HepG2 (cell line): ENCODE data around the gene CDC42EP1. TPM values are rescaled to one million over a fixed set of nuclear protein-coding genes. Genes with fewer than 3 reads are reported as not detected.

Experiments used
- GLI4 ChIP-seq: sonication (generic); formaldehyde crosslinking; IDR thresholded peaks from 2 replicates; pipeline ENCODE4 v1.5.1; 2020; ENCODE audit warnings: missing genetic modification reagents, mild to moderate bottlenecking, moderate library complexity, borderline replicate concordance
- PREB ChIP-seq: sonication (generic); formaldehyde crosslinking; IDR thresholded peaks from 2 replicates; pipeline ENCODE4 v1.4.0; 2020; ENCODE audit warnings: missing genetic modification reagents
- SNRNP70 ChIP-seq: fragments of 200-400 bp; formaldehyde crosslinking; IDR thresholded peaks from 2 replicates; pipeline ENCODE4 v1.6.1; 2017; ENCODE audit warnings: mild to moderate bottlenecking, low read depth, low read length, moderate library complexity
- SOX5 ChIP-seq: IDR thresholded peaks from 2 replicates; pipeline ENCODE4 v1.6.1; 2016; ENCODE audit warnings: borderline replicate concordance
- TCF7L2 ChIP-seq: IDR thresholded peaks from 2 replicates; pipeline ENCODE4 v1.6.1; 2011; ENCODE audit warnings: mild to moderate bottlenecking, low read depth, low read length, moderate library complexity
- ZNF781 ChIP-seq: sonication (generic); formaldehyde crosslinking; IDR thresholded peaks from 2 replicates; pipeline ENCODE4 v1.5.1; 2020; ENCODE audit warnings: borderline replicate concordance, mild to moderate bottlenecking, missing genetic modification reagents; ENCODE audit errors: not compliant biosample characterization
- ZNF879 ChIP-seq: sonication (generic); formaldehyde crosslinking; IDR thresholded peaks from 2 replicates; pipeline ENCODE4 v1.8.1; 2023; ENCODE audit warnings: missing genetic modification reagents
- polyA plus RNA-seq, 8 experiments: library from polyadenylated mRNA; depleted of rRNA in 3 of 8; stranded (reverse) in 7 of 8; unstranded in 1 of 8; fragments of >200 nt; fragmentation: Illumina TruSeq in 4 of 8; extraction: Trizol in 4 of 8; gene quantifications; 2 replicates each; pipeline versions ENCODE4 v1.2.1 to v1.2.3, GENCODE V29; 2011 to 2016; ENCODE audit warnings: low read depth in 4 of 8, missing spikeins in 1 of 8, mixed read lengths in 1 of 8; ENCODE audit not compliant: insufficient read depth in 1 of 8
- total RNA-seq, 5 experiments: library from RNA; depleted of rRNA; stranded (reverse); fragments of >200 nt; fragmentation: Illumina TruSeq; extraction: Trizol; gene quantifications; 2 replicates each; pipeline ENCODE4 v1.2.3, GENCODE V29; 2016; ENCODE audit warnings: low read depth in 1 of 5
- TF ChIP-seq, protein P1 (sequence below): sonication (generic); formaldehyde crosslinking; IDR thresholded peaks from one replicate; pipeline ENCODE4 v1.5.1; 2020; ENCODE audit warnings: mild to moderate bottlenecking, missing genetic modification reagents; ENCODE audit errors: not compliant biosample characterization
- TF ChIP-seq, protein P2 (sequence below): sonication (generic); formaldehyde crosslinking; IDR thresholded peaks from 2 replicates; pipeline ENCODE4 v1.4.0; 2020; ENCODE audit warnings: missing genetic modification reagents

The CDC42EP1 gene
- total and polyA plus RNA-seq, 2 of the 13 experiments (the other 11 are each of a cell fraction or from before 2014, with no cell fraction given): 17.1 to 29.5 TPM

GRCh38 chr22:37566903-37567798 is 6.9 kb downstream of the CDC42EP1 start (continued):
- TF ChIP-seq, protein P1, sequence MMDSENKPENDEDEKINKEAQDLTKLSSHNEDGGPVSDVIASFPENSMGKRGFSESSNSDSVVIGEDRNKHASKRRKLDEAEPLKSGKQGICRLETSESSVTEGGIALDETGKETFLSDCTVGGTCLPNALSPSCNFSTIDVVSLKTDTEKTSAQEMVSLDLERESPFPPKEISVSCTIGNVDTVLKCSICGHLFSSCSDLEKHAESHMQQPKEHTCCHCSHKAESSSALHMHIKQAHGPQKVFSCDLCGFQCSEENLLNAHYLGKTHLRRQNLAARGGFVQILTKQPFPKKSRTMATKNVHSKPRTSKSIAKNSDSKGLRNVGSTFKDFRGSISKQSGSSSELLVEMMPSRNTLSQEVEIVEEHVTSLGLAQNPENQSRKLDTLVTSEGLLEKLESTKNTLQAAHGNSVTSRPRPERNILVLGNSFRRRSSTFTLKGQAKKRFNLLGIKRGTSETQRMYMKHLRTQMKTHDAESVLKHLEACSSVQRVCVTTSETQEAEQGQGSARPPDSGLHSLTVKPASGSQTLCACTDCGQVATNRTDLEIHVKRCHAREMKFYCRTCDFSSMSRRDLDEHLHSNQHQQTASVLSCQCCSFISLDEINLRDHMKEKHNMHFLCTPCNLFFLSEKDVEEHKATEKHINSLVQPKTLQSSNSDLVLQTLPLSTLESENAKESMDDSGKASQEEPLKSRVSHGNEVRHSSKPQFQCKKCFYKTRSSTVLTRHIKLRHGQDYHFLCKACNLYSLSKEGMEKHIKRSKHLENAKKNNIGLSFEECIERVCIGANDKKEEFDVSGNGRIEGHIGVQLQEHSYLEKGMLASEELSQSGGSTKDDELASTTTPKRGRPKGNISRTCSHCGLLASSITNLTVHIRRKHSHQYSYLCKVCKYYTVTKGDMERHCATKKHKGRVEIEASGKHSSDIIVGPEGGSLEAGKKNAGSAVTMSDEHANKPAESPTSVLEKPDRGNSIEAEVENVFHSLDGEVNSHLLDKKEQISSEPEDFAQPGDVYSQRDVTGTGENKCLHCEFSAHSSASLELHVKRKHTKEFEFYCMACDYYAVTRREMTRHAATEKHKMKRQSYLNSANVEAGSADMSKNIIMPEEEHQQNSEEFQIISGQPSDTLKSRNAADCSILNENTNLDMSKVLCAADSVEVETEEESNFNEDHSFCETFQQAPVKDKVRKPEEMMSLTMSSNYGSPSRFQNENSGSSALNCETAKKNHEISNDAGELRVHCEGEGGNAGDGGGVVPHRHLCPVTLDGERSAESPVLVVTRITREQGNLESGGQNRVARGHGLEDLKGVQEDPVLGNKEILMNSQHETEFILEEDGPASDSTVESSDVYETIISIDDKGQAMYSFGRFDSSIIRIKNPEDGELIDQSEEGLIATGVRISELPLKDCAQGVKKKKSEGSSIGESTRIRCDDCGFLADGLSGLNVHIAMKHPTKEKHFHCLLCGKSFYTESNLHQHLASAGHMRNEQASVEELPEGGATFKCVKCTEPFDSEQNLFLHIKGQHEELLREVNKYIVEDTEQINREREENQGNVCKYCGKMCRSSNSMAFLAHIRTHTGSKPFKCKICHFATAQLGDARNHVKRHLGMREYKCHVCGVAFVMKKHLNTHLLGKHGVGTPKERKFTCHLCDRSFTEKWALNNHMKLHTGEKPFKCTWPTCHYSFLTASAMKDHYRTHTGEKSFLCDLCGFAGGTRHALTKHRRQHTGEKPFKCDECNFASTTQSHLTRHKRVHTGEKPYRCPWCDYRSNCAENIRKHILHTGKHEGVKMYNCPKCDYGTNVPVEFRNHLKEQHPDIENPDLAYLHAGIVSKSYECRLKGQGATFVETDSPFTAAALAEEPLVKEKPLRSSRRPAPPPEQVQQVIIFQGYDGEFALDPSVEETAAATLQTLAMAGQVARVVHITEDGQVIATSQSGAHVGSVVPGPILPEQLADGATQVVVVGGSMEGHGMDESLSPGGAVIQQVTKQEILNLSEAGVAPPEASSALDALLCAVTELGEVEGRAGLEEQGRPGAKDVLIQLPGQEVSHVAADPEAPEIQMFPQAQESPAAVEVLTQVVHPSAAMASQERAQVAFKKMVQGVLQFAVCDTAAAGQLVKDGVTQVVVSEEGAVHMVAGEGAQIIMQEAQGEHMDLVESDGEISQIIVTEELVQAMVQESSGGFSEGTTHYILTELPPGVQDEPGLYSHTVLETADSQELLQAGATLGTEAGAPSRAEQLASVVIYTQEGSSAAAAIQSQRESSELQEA: no peak
- no peak for TF ChIP-seq GLI4 (CRISPR knock-in tag)
- no peak for TF ChIP-seq TCF7L2
- TF ChIP-seq ZNF781: no peak
- no peak for TF ChIP-seq PREB (CRISPR knock-in tag)
- TF ChIP-seq, protein P2, sequence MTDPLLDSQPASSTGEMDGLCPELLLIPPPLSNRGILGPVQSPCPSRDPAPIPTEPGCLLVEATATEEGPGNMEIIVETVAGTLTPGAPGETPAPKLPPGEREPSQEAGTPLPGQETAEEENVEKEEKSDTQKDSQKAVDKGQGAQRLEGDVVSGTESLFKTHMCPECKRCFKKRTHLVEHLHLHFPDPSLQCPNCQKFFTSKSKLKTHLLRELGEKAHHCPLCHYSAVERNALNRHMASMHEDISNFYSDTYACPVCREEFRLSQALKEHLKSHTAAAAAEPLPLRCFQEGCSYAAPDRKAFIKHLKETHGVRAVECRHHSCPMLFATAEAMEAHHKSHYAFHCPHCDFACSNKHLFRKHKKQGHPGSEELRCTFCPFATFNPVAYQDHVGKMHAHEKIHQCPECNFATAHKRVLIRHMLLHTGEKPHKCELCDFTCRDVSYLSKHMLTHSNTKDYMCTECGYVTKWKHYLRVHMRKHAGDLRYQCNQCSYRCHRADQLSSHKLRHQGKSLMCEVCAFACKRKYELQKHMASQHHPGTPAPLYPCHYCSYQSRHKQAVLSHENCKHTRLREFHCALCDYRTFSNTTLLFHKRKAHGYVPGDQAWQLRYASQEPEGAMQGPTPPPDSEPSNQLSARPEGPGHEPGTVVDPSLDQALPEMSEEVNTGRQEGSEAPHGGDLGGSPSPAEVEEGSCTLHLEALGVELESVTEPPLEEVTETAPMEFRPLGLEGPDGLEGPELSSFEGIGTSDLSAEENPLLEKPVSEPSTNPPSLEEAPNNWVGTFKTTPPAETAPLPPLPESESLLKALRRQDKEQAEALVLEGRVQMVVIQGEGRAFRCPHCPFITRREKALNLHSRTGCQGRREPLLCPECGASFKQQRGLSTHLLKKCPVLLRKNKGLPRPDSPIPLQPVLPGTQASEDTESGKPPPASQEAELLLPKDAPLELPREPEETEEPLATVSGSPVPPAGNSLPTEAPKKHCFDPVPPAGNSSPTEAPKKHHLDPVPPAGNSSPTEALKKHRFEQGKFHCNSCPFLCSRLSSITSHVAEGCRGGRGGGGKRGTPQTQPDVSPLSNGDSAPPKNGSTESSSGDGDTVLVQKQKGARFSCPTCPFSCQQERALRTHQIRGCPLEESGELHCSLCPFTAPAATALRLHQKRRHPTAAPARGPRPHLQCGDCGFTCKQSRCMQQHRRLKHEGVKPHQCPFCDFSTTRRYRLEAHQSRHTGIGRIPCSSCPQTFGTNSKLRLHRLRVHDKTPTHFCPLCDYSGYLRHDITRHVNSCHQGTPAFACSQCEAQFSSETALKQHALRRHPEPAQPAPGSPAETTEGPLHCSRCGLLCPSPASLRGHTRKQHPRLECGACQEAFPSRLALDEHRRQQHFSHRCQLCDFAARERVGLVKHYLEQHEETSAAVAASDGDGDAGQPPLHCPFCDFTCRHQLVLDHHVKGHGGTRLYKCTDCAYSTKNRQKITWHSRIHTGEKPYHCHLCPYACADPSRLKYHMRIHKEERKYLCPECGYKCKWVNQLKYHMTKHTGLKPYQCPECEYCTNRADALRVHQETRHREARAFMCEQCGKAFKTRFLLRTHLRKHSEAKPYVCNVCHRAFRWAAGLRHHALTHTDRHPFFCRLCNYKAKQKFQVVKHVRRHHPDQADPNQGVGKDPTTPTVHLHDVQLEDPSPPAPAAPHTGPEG: no peak
- TF ChIP-seq SNRNP70: no peak
- no peak for TF ChIP-seq ZNF879 (CRISPR knock-in tag)
- peak; percentile 27; the same call in 1 of the 2 replicates for TF ChIP-seq SOX5 (CRISPR knock-in tag)
